HEK293 (cell line): ENCODE results near the gene MRPS10.

Experiments
- CTCF ChIA-PET: fragments of 350-600 bp; formaldehyde crosslinking; extraction: SDS; loops from one replicate; lab custom pipeline; 2021; ENCODE audit warnings: antibody characterized with exemption; lab: Yijun Ruan, JAX
- POLR2A ChIA-PET: fragments of 300-600 bp; formaldehyde crosslinking; extraction: SDS; loops from one replicate; lab custom pipeline; 2020; ENCODE audit warnings: antibody characterized with exemption, inconsistent platforms; lab: Yijun Ruan, JAX
- H3K27ac ChIP-seq: fragments of 200-500 bp; sonication (Bioruptor generic); 2 replicates; pipeline ENCODE4 v1.5.1; 2014; ENCODE audit warnings: low read depth, low read length, control low read depth, inconsistent platforms; ENCODE audit errors: extremely low read depth
- H3K36me3 ChIP-seq, 2 experiments: fragments of 200-500 bp in 1 of 2; sonication (Bioruptor generic) in 1 of 2; 1 replicate in 1 of 2; 2 replicates in 1 of 2; pipeline ENCODE4 v1.5.1; 2014 to 2017; ENCODE audit warnings: inconsistent platforms in 2 of 2, low read length in 2 of 2; ENCODE audit not compliant: control insufficient read depth in 2 of 2, insufficient read depth in 1 of 2
- H3K4me1 ChIP-seq: fragments of 200-500 bp; sonication (Bioruptor generic); 2 replicates; pipeline ENCODE4 v1.5.1; 2014; ENCODE audit warnings: mild to moderate bottlenecking, low read length, inconsistent platforms; ENCODE audit not compliant: control insufficient read depth, insufficient read depth
- H3K4me3 ChIP-seq: 2 replicates; pipeline ENCODE4 v1.5.1; 2011; ENCODE audit warnings: low read depth, mild to moderate bottlenecking, control low read depth, low read length, moderate library complexity
- H3K9me3 ChIP-seq: fragments of 200-500 bp; sonication (Bioruptor generic); 2 replicates; pipeline ENCODE4 v1.5.1; 2014; ENCODE audit warnings: low read depth, low read length, inconsistent platforms; ENCODE audit not compliant: control insufficient read depth, insufficient read depth
- GFI1B ChIP-seq: fragments of 450-650 bp; formaldehyde crosslinking; IDR thresholded peaks from 2 replicates; pipeline ENCODE4 v1.5.1; 2016; ENCODE audit warnings: missing biosample characterization, missing genetic modification characterization
- HOXC10 ChIP-seq: sonication (generic); formaldehyde crosslinking; IDR thresholded peaks from 2 replicates; pipeline ENCODE4 v1.8.1; 2023; ENCODE audit warnings: mild to moderate bottlenecking, missing genetic modification reagents
- KLF10 ChIP-seq: fragments of 450-650 bp; IDR thresholded peaks from 2 replicates; pipeline ENCODE4 v1.5.1; 2018; ENCODE audit warnings: missing biosample characterization, mild to moderate bottlenecking, missing genetic modification characterization
- KLF9 ChIP-seq: fragments of 450-650 bp; formaldehyde crosslinking; IDR thresholded peaks from 2 replicates; pipeline ENCODE4 v1.5.1; 2016; ENCODE audit warnings: missing biosample characterization, missing genetic modification characterization, low read depth
- SP3 ChIP-seq: fragments of 450-650 bp; formaldehyde crosslinking; IDR thresholded peaks from 2 replicates; pipeline ENCODE4 v1.5.1; 2016; ENCODE audit warnings: missing biosample characterization, missing genetic modification characterization
- TRIM28 ChIP-seq: IDR thresholded peaks from 2 replicates; pipeline ENCODE4 v1.6.1; 2011; ENCODE audit warnings: low read length, control low read depth, borderline replicate concordance
- YY2 ChIP-seq: fragments of 450-650 bp; formaldehyde crosslinking; IDR thresholded peaks from 2 replicates; pipeline ENCODE4 v1.5.1; 2016; ENCODE audit warnings: missing biosample characterization, missing genetic modification characterization
- ZBTB17 ChIP-seq: fragments of 450-650 bp; formaldehyde crosslinking; IDR thresholded peaks from 2 replicates; pipeline ENCODE4 v1.5.1; 2016; ENCODE audit warnings: missing biosample characterization, missing genetic modification characterization
- ZFHX2 ChIP-seq: fragments of 450-650 bp; formaldehyde crosslinking; conservative IDR thresholded peaks from 2 replicates; pipeline ENCODE4 v1.5.1; 2016; ENCODE audit warnings: missing biosample characterization, missing genetic modification characterization
- ZNF155 ChIP-seq: fragments of 450-650 bp; formaldehyde crosslinking; IDR thresholded peaks from 2 replicates; pipeline ENCODE4 v1.5.1; 2016; ENCODE audit warnings: missing biosample characterization, missing genetic modification characterization
- ZNF23 ChIP-seq: fragments of 450-650 bp; formaldehyde crosslinking; IDR thresholded peaks from 2 replicates; pipeline ENCODE4 v1.5.1; 2016; ENCODE audit warnings: missing biosample characterization, missing genetic modification characterization, borderline replicate concordance
- ZNF341 ChIP-seq: fragments of 450-650 bp; formaldehyde crosslinking; IDR thresholded peaks from 2 replicates; pipeline ENCODE4; 2016; ENCODE audit warnings: low read depth, missing biosample characterization, missing genetic modification characterization
- ZNF350 ChIP-seq: fragments of 450-650 bp; formaldehyde crosslinking; IDR thresholded peaks from 2 replicates; pipeline ENCODE4 v1.5.0; 2017; ENCODE audit warnings: missing biosample characterization, mild to moderate bottlenecking, missing genetic modification characterization
- ZNF354C ChIP-seq: fragments of 450-650 bp; formaldehyde crosslinking; IDR thresholded peaks from 2 replicates; pipeline ENCODE4 v1.5.1; 2016; ENCODE audit warnings: missing biosample characterization, missing genetic modification characterization, low read depth, borderline replicate concordance
- ZNF366 ChIP-seq: fragments of 450-650 bp; formaldehyde crosslinking; conservative IDR thresholded peaks from 2 replicates; pipeline ENCODE4 v1.5.1; 2016; ENCODE audit warnings: missing biosample characterization, missing genetic modification characterization
- ZNF501 ChIP-seq: fragments of 450-650 bp; formaldehyde crosslinking; IDR thresholded peaks from 2 replicates; pipeline ENCODE4 v1.5.1; 2016; ENCODE audit warnings: missing biosample characterization, missing genetic modification characterization
- ZNF555 ChIP-seq: fragments of 450-650 bp; formaldehyde crosslinking; conservative IDR thresholded peaks from 2 replicates; pipeline ENCODE4 v1.5.1; 2017; ENCODE audit warnings: missing biosample characterization, mild to moderate bottlenecking, missing genetic modification characterization, inconsistent platforms
- ZNF558 ChIP-seq: fragments of 450-650 bp; formaldehyde crosslinking; IDR thresholded peaks from 2 replicates; pipeline ENCODE4 v1.5.1; 2016; ENCODE audit warnings: missing biosample characterization, missing genetic modification characterization
- ZNF560 ChIP-seq: fragments of 450-650 bp; formaldehyde crosslinking; IDR thresholded peaks from 2 replicates; pipeline ENCODE4 v1.5.1; 2017; ENCODE audit warnings: missing biosample characterization, missing genetic modification characterization, borderline replicate concordance
- ZNF585B ChIP-seq: fragments of 450-650 bp; formaldehyde crosslinking; IDR thresholded peaks from 2 replicates; pipeline ENCODE4 v1.5.1; 2016; ENCODE audit warnings: missing biosample characterization, missing genetic modification characterization
- ZNF747 ChIP-seq: fragments of 450-650 bp; formaldehyde crosslinking; IDR thresholded peaks from 2 replicates; pipeline ENCODE4 v1.5.1; 2016; ENCODE audit warnings: missing biosample characterization, missing genetic modification characterization
- ZNF76 ChIP-seq: fragments of 450-650 bp; formaldehyde crosslinking; IDR thresholded peaks from 2 replicates; pipeline ENCODE4; 2016; ENCODE audit warnings: low read depth, missing biosample characterization, missing genetic modification characterization, borderline replicate concordance
- ZNF768 ChIP-seq: fragments of 450-650 bp; formaldehyde crosslinking; IDR thresholded peaks from 2 replicates; pipeline ENCODE4 v1.5.1; 2018; ENCODE audit warnings: missing biosample characterization, mild to moderate bottlenecking, missing genetic modification characterization
- ZNF776 ChIP-seq: fragments of 450-650 bp; formaldehyde crosslinking; IDR thresholded peaks from 2 replicates; pipeline ENCODE4 v1.5.0; 2017; ENCODE audit warnings: missing biosample characterization, missing genetic modification characterization, borderline replicate concordance
- ZNF791 ChIP-seq: fragments of 450-650 bp; formaldehyde crosslinking; IDR thresholded peaks from 2 replicates; pipeline ENCODE4 v1.5.1; 2016; ENCODE audit warnings: missing biosample characterization, missing genetic modification characterization
- ZNF830 ChIP-seq: fragments of 450-650 bp; IDR thresholded peaks from 2 replicates; pipeline ENCODE4 v1.5.0; 2018; ENCODE audit warnings: missing biosample characterization, missing genetic modification characterization, low read depth, mild to moderate bottlenecking, moderate library complexity
- TF ChIP-seq, protein P1 (sequence below): fragments of 450-650 bp; formaldehyde crosslinking; IDR thresholded peaks from 2 replicates; pipeline ENCODE4 v1.5.1; 2016; ENCODE audit warnings: missing biosample characterization, missing genetic modification characterization
- TF ChIP-seq, protein P2 (sequence below): fragments of 450-650 bp; formaldehyde crosslinking; IDR thresholded peaks from 2 replicates; pipeline ENCODE4 v1.5.1; 2016; ENCODE audit warnings: missing biosample characterization, missing genetic modification characterization
- TF ChIP-seq, protein P3 (sequence below): fragments of 450-650 bp; formaldehyde crosslinking; IDR thresholded peaks from 2 replicates; pipeline ENCODE4 v1.5.1; 2016; ENCODE audit warnings: missing biosample characterization, missing genetic modification characterization
- TF ChIP-seq, protein P4 (sequence below): fragments of 450-650 bp; IDR thresholded peaks from 2 replicates; pipeline ENCODE4 v1.5.1; 2018; ENCODE audit warnings: missing biosample characterization, mild to moderate bottlenecking, missing genetic modification characterization
- TF ChIP-seq, protein P5 (sequence below): fragments of 450-650 bp; formaldehyde crosslinking; IDR thresholded peaks from 2 replicates; pipeline ENCODE4 v1.5.1; 2017; ENCODE audit warnings: missing biosample characterization, missing genetic modification characterization

The MRPS10 gene

DNA sequence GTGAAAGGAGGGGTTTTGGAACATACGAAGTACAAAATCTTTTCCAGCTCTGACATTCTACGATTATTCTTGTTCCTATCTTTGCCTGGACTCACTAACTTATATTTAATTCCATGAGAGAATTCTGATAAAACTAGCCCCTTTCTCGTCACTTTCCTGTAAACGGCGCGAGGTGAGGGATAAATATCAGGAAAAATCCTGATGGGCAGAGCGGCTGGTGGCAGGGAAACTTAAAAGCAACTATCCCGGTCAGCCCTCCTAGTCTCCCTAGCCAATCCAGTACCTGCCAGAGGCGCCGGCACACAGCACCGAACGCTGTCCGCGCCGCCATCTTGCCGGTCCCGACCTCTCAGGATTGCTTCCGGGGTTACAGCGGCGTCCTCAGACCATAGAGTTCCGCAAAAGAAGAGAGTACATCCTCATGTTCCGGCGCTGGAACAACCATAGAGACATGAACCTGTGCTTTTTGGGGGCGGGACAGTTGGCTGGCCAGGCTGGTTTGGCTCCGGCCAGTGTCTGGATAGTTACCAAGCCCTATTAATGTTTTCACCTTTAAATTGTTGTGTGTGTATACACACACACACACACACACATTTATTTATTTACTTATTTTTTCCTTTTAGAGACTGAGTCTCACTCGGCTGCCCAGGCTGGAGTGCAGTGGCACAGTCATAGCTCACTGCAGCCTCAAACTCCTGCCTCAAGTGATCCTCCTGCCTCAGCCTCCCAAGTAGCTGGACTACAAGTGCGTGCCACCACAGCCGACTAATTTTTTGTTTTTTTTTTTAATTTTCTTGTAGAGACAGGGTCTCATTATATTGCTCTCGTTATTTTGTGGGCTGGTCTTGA lies at the start of gene MRPS10:
TSS of gene MRPS10 (minus strand) at position 343 of the 849 bp plus-strand sequence. CDS start at position 331, 12 bp downstream.
- H3K27ac ChIP-seq = peak within 1 kb of the TSS; percentile 79
- peaks cover 3% of the 10 kb centered on the region; the same call in 1 of the 2 replicates for H3K4me1 ChIP-seq
- peak within 1 kb of the TSS; percentile 60 for H3K4me3 ChIP-seq
- ChIA-PET CTCF (interaction anchor here (0.6 to 5.3 kb wide), 18 partner anchors 9 to 444 kb away, joined by 3 to 58 read pairs (median 4); partner anchors contain the start of genes BYSL, MED20 and TOMM6), POLR2A (interaction anchor here (0.7 to 1.9 kb wide), 4 partner anchors 8 to 662 kb away, joined by 3 to 5 read pairs (median 4); partner anchors contain the start of genes RPL7L1 and UBR2)
- peaks cover 15% of the 10 kb centered on the region in 2 experiments for H3K36me3 ChIP-seq
- H3K9me3 ChIP-seq = no peaks in the 10 kb centered on the region
- TF ChIP-seq, protein P1, sequence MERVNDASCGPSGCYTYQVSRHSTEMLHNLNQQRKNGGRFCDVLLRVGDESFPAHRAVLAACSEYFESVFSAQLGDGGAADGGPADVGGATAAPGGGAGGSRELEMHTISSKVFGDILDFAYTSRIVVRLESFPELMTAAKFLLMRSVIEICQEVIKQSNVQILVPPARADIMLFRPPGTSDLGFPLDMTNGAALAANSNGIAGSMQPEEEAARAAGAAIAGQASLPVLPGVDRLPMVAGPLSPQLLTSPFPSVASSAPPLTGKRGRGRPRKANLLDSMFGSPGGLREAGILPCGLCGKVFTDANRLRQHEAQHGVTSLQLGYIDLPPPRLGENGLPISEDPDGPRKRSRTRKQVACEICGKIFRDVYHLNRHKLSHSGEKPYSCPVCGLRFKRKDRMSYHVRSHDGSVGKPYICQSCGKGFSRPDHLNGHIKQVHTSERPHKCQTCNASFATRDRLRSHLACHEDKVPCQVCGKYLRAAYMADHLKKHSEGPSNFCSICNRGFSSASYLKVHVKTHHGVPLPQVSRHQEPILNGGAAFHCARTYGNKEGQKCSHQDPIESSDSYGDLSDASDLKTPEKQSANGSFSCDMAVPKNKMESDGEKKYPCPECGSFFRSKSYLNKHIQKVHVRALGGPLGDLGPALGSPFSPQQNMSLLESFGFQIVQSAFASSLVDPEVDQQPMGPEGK (tag by site-specific recombination) = 0 out of 2 replicates have a peak, but pooled peaks have one; percentile 27
- no peak for TF ChIP-seq TRIM28
- TF ChIP-seq ZNF830 = no peak
- no peak for TF ChIP-seq ZNF776 (tag by site-specific recombination)
- TF ChIP-seq, protein P2, sequence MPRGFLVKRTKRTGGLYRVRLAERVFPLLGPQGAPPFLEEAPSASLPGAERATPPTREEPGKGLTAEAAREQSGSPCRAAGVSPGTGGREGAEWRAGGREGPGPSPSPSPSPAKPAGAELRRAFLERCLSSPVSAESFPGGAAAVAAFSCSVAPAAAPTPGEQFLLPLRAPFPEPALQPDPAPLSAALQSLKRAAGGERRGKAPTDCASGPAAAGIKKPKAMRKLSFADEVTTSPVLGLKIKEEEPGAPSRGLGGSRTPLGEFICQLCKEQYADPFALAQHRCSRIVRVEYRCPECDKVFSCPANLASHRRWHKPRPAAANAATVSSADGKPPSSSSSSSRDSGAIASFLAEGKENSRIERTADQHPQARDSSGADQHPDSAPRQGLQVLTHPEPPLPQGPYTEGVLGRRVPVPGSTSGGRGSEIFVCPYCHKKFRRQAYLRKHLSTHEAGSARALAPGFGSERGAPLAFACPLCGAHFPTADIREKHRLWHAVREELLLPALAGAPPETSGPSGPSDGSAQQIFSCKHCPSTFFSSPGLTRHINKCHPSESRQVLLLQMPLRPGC (tag by site-specific recombination) = no peak
- peak; percentile 8; the same call in 1 of the 2 replicates for TF ChIP-seq ZNF341
- TF ChIP-seq ZNF558 (tag by site-specific recombination) = peak; percentile 67; the same call in 1 of the 2 replicates
- peak; percentile 67 for TF ChIP-seq SP3
- peak; percentile 42; the same call in 1 of the 2 replicates for TF ChIP-seq ZNF76 (tag by site-specific recombination)
- no peak for TF ChIP-seq GFI1B (tag by site-specific recombination)
- peak; percentile 70; the same call in 1 of the 2 replicates for TF ChIP-seq ZNF501 (tag by site-specific recombination)
- TF ChIP-seq ZNF155 (tag by site-specific recombination) = no peak
- TF ChIP-seq ZNF555 (tag by site-specific recombination) = no peak
- TF ChIP-seq ZNF350 (tag by site-specific recombination) = no peak
- TF ChIP-seq, protein P3, sequence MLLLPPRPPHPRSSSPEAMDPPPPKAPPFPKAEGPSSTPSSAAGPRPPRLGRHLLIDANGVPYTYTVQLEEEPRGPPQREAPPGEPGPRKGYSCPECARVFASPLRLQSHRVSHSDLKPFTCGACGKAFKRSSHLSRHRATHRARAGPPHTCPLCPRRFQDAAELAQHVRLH (tag by site-specific recombination) = peak; percentile 87
- TF ChIP-seq, protein P4, sequence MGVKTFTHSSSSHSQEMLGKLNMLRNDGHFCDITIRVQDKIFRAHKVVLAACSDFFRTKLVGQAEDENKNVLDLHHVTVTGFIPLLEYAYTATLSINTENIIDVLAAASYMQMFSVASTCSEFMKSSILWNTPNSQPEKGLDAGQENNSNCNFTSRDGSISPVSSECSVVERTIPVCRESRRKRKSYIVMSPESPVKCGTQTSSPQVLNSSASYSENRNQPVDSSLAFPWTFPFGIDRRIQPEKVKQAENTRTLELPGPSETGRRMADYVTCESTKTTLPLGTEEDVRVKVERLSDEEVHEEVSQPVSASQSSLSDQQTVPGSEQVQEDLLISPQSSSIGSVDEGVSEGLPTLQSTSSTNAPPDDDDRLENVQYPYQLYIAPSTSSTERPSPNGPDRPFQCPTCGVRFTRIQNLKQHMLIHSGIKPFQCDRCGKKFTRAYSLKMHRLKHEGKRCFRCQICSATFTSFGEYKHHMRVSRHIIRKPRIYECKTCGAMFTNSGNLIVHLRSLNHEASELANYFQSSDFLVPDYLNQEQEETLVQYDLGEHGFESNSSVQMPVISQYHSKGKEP (tag by site-specific recombination) = peak; percentile 43; the same call in 1 of the 2 replicates
- TF ChIP-seq ZNF560 = no peak
- no peak for TF ChIP-seq ZNF585B (tag by site-specific recombination)
- no peak for TF ChIP-seq ZNF366 (tag by site-specific recombination)
- no peak for TF ChIP-seq KLF10 (tag by site-specific recombination)
- TF ChIP-seq ZBTB17 = peak; percentile 75
- no peak for TF ChIP-seq ZNF768 (tag by site-specific recombination)
- TF ChIP-seq ZNF354C (tag by site-specific recombination) = no peak
- no peak for TF ChIP-seq ZNF747
- TF ChIP-seq, protein P5, sequence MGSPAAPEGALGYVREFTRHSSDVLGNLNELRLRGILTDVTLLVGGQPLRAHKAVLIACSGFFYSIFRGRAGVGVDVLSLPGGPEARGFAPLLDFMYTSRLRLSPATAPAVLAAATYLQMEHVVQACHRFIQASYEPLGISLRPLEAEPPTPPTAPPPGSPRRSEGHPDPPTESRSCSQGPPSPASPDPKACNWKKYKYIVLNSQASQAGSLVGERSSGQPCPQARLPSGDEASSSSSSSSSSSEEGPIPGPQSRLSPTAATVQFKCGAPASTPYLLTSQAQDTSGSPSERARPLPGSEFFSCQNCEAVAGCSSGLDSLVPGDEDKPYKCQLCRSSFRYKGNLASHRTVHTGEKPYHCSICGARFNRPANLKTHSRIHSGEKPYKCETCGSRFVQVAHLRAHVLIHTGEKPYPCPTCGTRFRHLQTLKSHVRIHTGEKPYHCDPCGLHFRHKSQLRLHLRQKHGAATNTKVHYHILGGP (tag by site-specific recombination) = no peak
- no peak for TF ChIP-seq HOXC10 (CRISPR knock-in tag)
- TF ChIP-seq ZFHX2 (tag by site-specific recombination) = 0 out of 2 replicates have a peak, but pooled peaks have one; percentile 6
- no peak for TF ChIP-seq ZNF23 (tag by site-specific recombination)
- TF ChIP-seq KLF9 (tag by site-specific recombination) = peak; percentile 61; the same call in 1 of the 2 replicates
- no peak for TF ChIP-seq ZNF791
- peak; percentile 92 for TF ChIP-seq YY2
